ENCODE results near the gene FAM163B. TPM values are rescaled to one million over a fixed set of nuclear protein-coding genes. Genes with fewer than 3 reads are reported as not detected.

The FAM163B gene
- total RNA-seq, 1 donor from 2014 or later: not detected

GRCh38 chr9:133654736-133655657 lies 45.8 kb upstream of the FAM163B start:
- H3K36me3 Mint-ChIP-seq (ENCODE audit: unreplicated experiment): no peaks in the 10 kb centered on the region
- no peak overlapping the region for H3K4me3 Mint-ChIP-seq (ENCODE audit: unreplicated experiment)
- no peak for DNase-seq (ENCODE audit: extremely low spot score, unreplicated experiment)
- peaks cover 18% of the 10 kb centered on the region for H3K4me1 Mint-ChIP-seq (ENCODE audit: unreplicated experiment)
- H3K9me3 Mint-ChIP-seq (ENCODE audit: unreplicated experiment): no peaks in the 10 kb centered on the region
- H3K27me3 Mint-ChIP-seq (ENCODE audit: unreplicated experiment): peaks cover 34% of the 10 kb centered on the region
- no peak for TF ChIP-seq CTCF (IDR thresholded peaks at IDR 0.05)
- no peak overlapping the region for H3K27ac Mint-ChIP-seq (ENCODE audit: unreplicated experiment)

GRCh38 chr9:133653638-133654037 lies 44.4 kb upstream of the FAM163B start:
- H3K36me3 Mint-ChIP-seq (ENCODE audit: unreplicated experiment): no peaks in the 10 kb centered on the region
- no peak overlapping the region for H3K4me3 Mint-ChIP-seq (ENCODE audit: unreplicated experiment)
- TF ChIP-seq CTCF (IDR thresholded peaks at IDR 0.05): no peak
- peaks cover 10% of the 10 kb centered on the region for H3K4me1 Mint-ChIP-seq (ENCODE audit: unreplicated experiment)
- H3K27ac Mint-ChIP-seq (ENCODE audit: unreplicated experiment): no peak overlapping the region
- DNase-seq (ENCODE audit: extremely low spot score, unreplicated experiment): no peak
- no peaks in the 10 kb centered on the region for H3K9me3 Mint-ChIP-seq (ENCODE audit: unreplicated experiment)
- peaks cover 45% of the 10 kb centered on the region for H3K27me3 Mint-ChIP-seq (ENCODE audit: unreplicated experiment)

- H3K4me3 Mint-ChIP-seq (ENCODE audit: unreplicated experiment): no peak overlapping the region
- no peak for DNase-seq (ENCODE audit: extremely low spot score, unreplicated experiment)
- no peaks in the 10 kb centered on the region for H3K4me1 Mint-ChIP-seq (ENCODE audit: unreplicated experiment)
- H3K9me3 Mint-ChIP-seq (ENCODE audit: unreplicated experiment): no peaks in the 10 kb centered on the region
- H3K27ac Mint-ChIP-seq (ENCODE audit: unreplicated experiment): no peak overlapping the region
- no peak for TF ChIP-seq CTCF (IDR thresholded peaks at IDR 0.05)
- H3K36me3 Mint-ChIP-seq (ENCODE audit: unreplicated experiment): no peaks in the 10 kb centered on the region
- peaks cover 50% of the 10 kb centered on the region for H3K27me3 Mint-ChIP-seq (ENCODE audit: unreplicated experiment)
Measured at GRCh38 chr9:133650026-133650425, 40.8 kb upstream of the FAM163B start.

GRCh38 chr9:133649194-133649593 lies 40.0 kb upstream of the FAM163B start:
- Mint-ChIP-seq H3K4me3 (ENCODE audit: unreplicated experiment) (no peak overlapping the region), H3K4me1 (ENCODE audit: unreplicated experiment) (no peaks in the 10 kb centered on the region), H3K9me3 (ENCODE audit: unreplicated experiment) (no peaks in the 10 kb centered on the region), H3K27ac (ENCODE audit: unreplicated experiment) (no peak overlapping the region), H3K36me3 (ENCODE audit: unreplicated experiment) (no peaks in the 10 kb centered on the region), H3K27me3 (ENCODE audit: unreplicated experiment) (peaks cover 57% of the 10 kb centered on the region)
- TF ChIP-seq CTCF (IDR thresholded peaks at IDR 0.05): no peak
- DNase-seq (ENCODE audit: extremely low spot score, unreplicated experiment): no peak

- Mint-ChIP-seq H3K9me3 (ENCODE audit: unreplicated experiment) (no peaks in the 10 kb centered on the region), H3K27ac (ENCODE audit: unreplicated experiment) (no peak overlapping the region), H3K4me3 (ENCODE audit: unreplicated experiment) (no peak overlapping the region), H3K27me3 (ENCODE audit: unreplicated experiment) (peaks cover 53% of the 10 kb centered on the region), H3K4me1 (ENCODE audit: unreplicated experiment) (no peaks in the 10 kb centered on the region), H3K36me3 (ENCODE audit: unreplicated experiment) (no peaks in the 10 kb centered on the region)
- no peak for TF ChIP-seq CTCF (IDR thresholded peaks at IDR 0.05)
- DNase-seq (ENCODE audit: extremely low spot score, unreplicated experiment): no peak
Measured at GRCh38 chr9:133647765-133648469, 38.7 kb upstream of the FAM163B start.

All from osteocyte (in vitro differentiated cells).